Heart right ventricle (tissue), 16 donors: ENCODE measurements around the gene NXPH3. TPM values are rescaled to one million over a fixed set of nuclear protein-coding genes. Genes with fewer than 3 reads are reported as not detected.

ENCODE experiments used
- ATAC-seq, 8 donors: fragments of 200-7000 bp; cut with Tn5 transposase; one replicate each; pipeline ENCODE4 v1.9.1; 2020; ENCODE audit warnings: mild to moderate bottlenecking in 8 of 8, moderate library complexity in 8 of 8, moderate number of reproducible peaks in 1 of 8
- DNase-seq, 2 donors: peaks; one replicate each; pipeline ENCODE4 v3.0.0-alpha.2; 2020
- H3K27ac ChIP-seq, 10 donors: fragments of 200-600 bp; sonication (generic) in 2 of 10; one replicate each; pipeline versions ENCODE4 v1.5.0 to v1.8.0; 2020 to 2022; ENCODE audit warnings: mild to moderate bottlenecking in 3 of 10
- H3K27me3 ChIP-seq, 7 donors: fragments of 200-600 bp; one replicate each; pipeline ENCODE4 v1.8.0; 2021 to 2022; ENCODE audit warnings: mild to moderate bottlenecking in 2 of 7
- H3K36me3 ChIP-seq, 9 donors: fragments of 200-600 bp; sonication (generic) in 1 of 9; one replicate each; pipeline versions ENCODE4 v1.5.0 to v1.8.0; 2020 to 2022; ENCODE audit warnings: mild to moderate bottlenecking in 2 of 9
- H3K4me1 ChIP-seq, 9 donors: fragments of 200-600 bp; sonication (generic) in 1 of 9; one replicate each; pipeline versions ENCODE4 v1.5.0 to v1.8.0; 2020 to 2022; ENCODE audit warnings: mild to moderate bottlenecking in 4 of 9
- H3K4me3 ChIP-seq, 10 donors: fragments of 200-600 bp; sonication (generic) in 2 of 10; one replicate each; pipeline versions ENCODE4 v1.5.0 to v1.8.0; 2020 to 2022; ENCODE audit warnings: mild to moderate bottlenecking in 7 of 10, moderate library complexity in 2 of 10
- H3K9me3 ChIP-seq, 11 donors: fragments of 200-600 bp in 10 of 11; sonication (generic) in 2 of 11; one replicate each; pipeline versions ENCODE4 v1.5.0 to v1.8.0; 2013 to 2022; ENCODE audit warnings: mild to moderate bottlenecking in 2 of 11, control low read depth in 1 of 11, moderate library complexity in 1 of 11
- WGBS, 2 donors: extraction: QIAGEN DNeasy Blood & Tissue Kit; methylation state at CpG; one replicate each; pipeline ENCODE4 v1.1.7; 2013; ENCODE audit warnings: inconsistent platforms in 1 of 2; 5-methylcytosine and 5-hydroxymethylcytosine counted together
- intact Hi-C, 10 donors: fragments of 100-400 bp; cut with DNase I; formaldehyde crosslinking; loops; one replicate each; pipeline versions ENCODE4 v1.11.1 to v1.14.2; 2022
- polyA plus RNA-seq, 2 donors: library from polyadenylated mRNA; stranded (reverse); fragments of 200-250 nt; gene quantifications; one replicate each; pipeline ENCODE4 v1.2.3, GENCODE V29; 2013
- total RNA-seq, 10 donors: library from RNA; stranded (reverse); fragmentation: NEBNext Ultra II Directional in 3 of 10; extraction: Animal tissue kit (Norgen Biotek cat#: 25700) in 3 of 10; gene quantifications; one replicate each; pipeline versions ENCODE4 v1.2.1 to v1.2.4, GENCODE V29; 2021 to 2023
- TF ChIP-seq, protein P1 (sequence below), 9 donors: fragments of 200-600 bp; sonication (generic) in 2 of 9; IDR thresholded peaks; one replicate each; pipeline versions ENCODE4 v1.5.0 to v1.8.0; 2021 to 2022; ENCODE audit warnings: antibody characterized with exemption in 9 of 9, mild to moderate bottlenecking in 5 of 9, moderate library complexity in 1 of 9
- donor health status: Arrhythmogenic right ventricular cardiomyopathy.
- donor health status: ischemic (EF 13 %, LVEDD 7.1; RV severe dilation, severe dysfunction).
- donor health status: healthy with polysubstance abuse.
- donor health status: DM: no; HTN: yes; CAD: no.
- donor health status: DM: no; HTN: no; CAD: no.
- donor health status: ischemic (EF 25% LVEDD 6.9; RV normal size, moderate dysfunction).
- donor health status: ischemic (EF 25% LVEDD 5.7; RV mildly dilated, moderate dysfunction).
- donor health status: healthy.
- donor health status: DM: yes; HTN: yes; CAD: no.
- donor health status: Ischemic cardiomyopathy.
- donor health status: ischemic (EF 35%, LVEDD 5.7; RV mildly dilated, moderate dysfunction).
- donor health status: nonischemic (EF 11% LVEDD 7.7; RV severe dilation, severe dysfunction).
- donor health status: DM: yes; HTN: yes; CAD: no.
- donor health status: PGD.
- donor health status: ischemic (EF 29% LVEDD 5.4; RV normal size, mild dysfunction).
- donor health status: nonischemic (EF 23%, LVEDD 6.1; RV moderate dilation, normal function).

NXPH3 gene
- total and polyA plus RNA-seq, 12 donors: 2.2 to 5.9 (median 3.2) TPM

DNA sequence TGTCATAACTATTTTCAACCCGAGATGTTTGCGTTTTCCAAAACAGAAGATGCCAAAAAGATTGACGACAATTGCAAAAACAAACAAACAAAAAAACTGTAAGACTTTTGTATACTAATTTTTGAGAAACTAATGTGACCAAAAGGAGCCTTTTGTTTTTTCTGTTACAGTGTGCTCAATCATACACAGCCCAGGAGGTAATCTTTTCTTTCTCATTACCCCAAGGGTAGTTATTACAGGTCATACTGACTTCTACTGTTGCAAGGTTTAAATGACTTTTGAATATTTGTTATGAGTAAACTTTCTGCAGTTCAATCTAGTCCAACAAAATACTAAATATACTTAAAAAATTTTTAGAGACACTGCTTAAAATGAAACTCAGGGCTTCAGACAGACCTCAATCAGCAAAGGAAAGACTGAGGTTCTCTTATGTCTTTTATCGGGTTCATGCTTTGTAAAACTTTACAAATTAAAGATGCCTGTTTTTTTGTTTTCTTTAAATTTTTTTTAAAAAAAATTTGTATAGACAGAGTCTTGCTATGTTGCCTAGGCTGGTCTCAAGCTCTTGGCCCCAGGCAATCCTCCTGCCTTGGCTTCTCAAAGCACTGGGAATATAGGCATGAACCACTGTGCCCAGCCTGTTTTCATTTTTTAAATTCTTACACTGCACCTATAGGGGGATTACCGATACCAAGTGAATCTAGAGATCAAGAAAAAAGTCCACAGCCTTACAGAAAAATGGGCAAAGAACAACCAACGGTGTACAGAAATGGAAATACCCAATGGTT, 54.6 kb downstream of the NXPH3 start:
- WGBS, 2 donors: 66 to 70% methylated on average over 6 of the region's 6 CpGs
- Histone ChIP-seq H3K36me3 (peaks cover 0 to 9% (median 0%) of the 10 kb centered on the region in 9 donors), H3K27me3 (no peaks in the 10 kb centered on the region), H3K4me3 (no peak overlapping the region), H3K27ac (peak overlapping the region in 7 of 10 donors; percentile 20 to 65 (median 42)), H3K4me1 (peaks cover 14 to 96% (median 77%) of the 10 kb centered on the region in 9 donors), H3K9me3 (no peaks in the 10 kb centered on the region)
- ATAC-seq: no peak
- no peak for DNase-seq
- TF ChIP-seq, protein P1, sequence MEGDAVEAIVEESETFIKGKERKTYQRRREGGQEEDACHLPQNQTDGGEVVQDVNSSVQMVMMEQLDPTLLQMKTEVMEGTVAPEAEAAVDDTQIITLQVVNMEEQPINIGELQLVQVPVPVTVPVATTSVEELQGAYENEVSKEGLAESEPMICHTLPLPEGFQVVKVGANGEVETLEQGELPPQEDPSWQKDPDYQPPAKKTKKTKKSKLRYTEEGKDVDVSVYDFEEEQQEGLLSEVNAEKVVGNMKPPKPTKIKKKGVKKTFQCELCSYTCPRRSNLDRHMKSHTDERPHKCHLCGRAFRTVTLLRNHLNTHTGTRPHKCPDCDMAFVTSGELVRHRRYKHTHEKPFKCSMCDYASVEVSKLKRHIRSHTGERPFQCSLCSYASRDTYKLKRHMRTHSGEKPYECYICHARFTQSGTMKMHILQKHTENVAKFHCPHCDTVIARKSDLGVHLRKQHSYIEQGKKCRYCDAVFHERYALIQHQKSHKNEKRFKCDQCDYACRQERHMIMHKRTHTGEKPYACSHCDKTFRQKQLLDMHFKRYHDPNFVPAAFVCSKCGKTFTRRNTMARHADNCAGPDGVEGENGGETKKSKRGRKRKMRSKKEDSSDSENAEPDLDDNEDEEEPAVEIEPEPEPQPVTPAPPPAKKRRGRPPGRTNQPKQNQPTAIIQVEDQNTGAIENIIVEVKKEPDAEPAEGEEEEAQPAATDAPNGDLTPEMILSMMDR (IDR thresholded peaks at IDR 0.05): no peak
- intact Hi-C loops: loop anchor here in 1 of 10 donors (5.0 kb wide), 1 partner anchor 47 kb away; the partner anchor contains the start of gene SPOP

DNA sequence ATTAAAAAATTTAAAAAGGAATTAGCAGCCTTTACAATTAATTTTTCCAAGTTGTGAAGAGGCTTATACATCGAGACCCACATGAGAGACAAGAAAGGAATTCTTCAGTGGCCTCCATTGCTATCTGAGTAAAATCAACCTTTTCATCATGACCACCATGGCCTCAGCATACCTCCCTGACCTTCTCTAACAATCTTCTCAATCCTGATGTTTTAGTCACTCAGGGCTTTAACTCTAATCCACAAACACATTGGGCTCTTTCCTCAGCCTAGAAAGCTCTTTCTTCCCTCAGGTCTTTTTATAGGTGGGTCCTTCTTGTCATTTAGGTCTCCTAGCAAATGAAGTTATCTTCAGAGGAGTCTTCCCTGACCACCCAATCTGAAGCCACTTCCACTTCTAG, 55.8 kb downstream of the NXPH3 start:
- Histone ChIP-seq H3K4me1 (peaks cover 14 to 100% (median 89%) of the 10 kb centered on the region in 9 donors), H3K27ac (peak overlapping the region in 7 of 10 donors; percentile 60 to 89 (median 78)), H3K4me3 (no peak overlapping the region), H3K9me3 (no peaks in the 10 kb centered on the region), H3K27me3 (no peaks in the 10 kb centered on the region), H3K36me3 (no peaks in the 10 kb centered on the region)
- WGBS, 2 donors: 98 to 100% methylated on average over 1 of the region's 1 CpG
- ATAC-seq (no peak), DNase-seq (no peak)
- TF ChIP-seq, protein P1 (IDR thresholded peaks at IDR 0.05): no peak
- intact Hi-C loops: loop anchor here in 1 of 10 donors (5.0 kb wide), 1 partner anchor 46 kb away; the partner anchor contains the start of gene SPOP

Other genes with a start within 250 kb of the NXPH3 start
- 10 to 100 TPM; 16.0 to 23.8 (median 19.6) TPM for gene ZNF652, start 213.6 kb upstream of the NXPH3 start, total RNA-seq
- gene ZNF652, start 213.6 kb upstream of the NXPH3 start, polyA plus RNA-seq: 10 to 100 TPM in 1 of 2 donors, 1 to 10 TPM in 1; 5.2 to 35.6 TPM
- 100 to 1,000 TPM; 187 to 249 (median 215) TPM for gene PHB1, start 161.0 kb upstream of the NXPH3 start, total RNA-seq
- gene PHB1, start 161.0 kb upstream of the NXPH3 start, polyA plus RNA-seq: 100 to 1,000 TPM; 107 to 317 TPM
- gene NGFR, start 80.6 kb upstream of the NXPH3 start, total RNA-seq: 10 to 100 TPM in 4 of 10 donors, 1 to 10 TPM in 6; 1.8 to 22.9 (median 2.7) TPM
- 1 to 10 TPM; 6.4 to 7.2 TPM for gene NGFR, start 80.6 kb upstream of the NXPH3 start, polyA plus RNA-seq
- 10 to 100 TPM; 39.8 to 79.9 (median 67.7) TPM for gene SPOP, start 102.2 kb downstream of the NXPH3 start, total RNA-seq
- gene SPOP, start 102.2 kb downstream of the NXPH3 start, polyA plus RNA-seq: 10 to 100 TPM; 42.4 to 44.5 TPM
- 10 to 100 TPM; 60.5 to 92.4 (median 69.1) TPM for gene SLC35B1, start 132.1 kb downstream of the NXPH3 start, total RNA-seq
- gene SLC35B1, start 132.1 kb downstream of the NXPH3 start, polyA plus RNA-seq: 100 to 1,000 TPM in 1 of 2 donors, 10 to 100 TPM in 1; 68.8 to 146 TPM
- 10 to 100 TPM in 6 of 10 donors, 1 to 10 TPM in 4; 4.0 to 14.0 (median 10.5) TPM for gene FAM117A, start 188.3 kb downstream of the NXPH3 start, total RNA-seq
- 1 to 10 TPM; 6.1 to 7.6 TPM for gene FAM117A, start 188.3 kb downstream of the NXPH3 start, polyA plus RNA-seq
- gene KAT7, start 212.8 kb downstream of the NXPH3 start, total RNA-seq: 10 to 100 TPM; 48.9 to 81.3 (median 66.3) TPM
- gene KAT7, start 212.8 kb downstream of the NXPH3 start, polyA plus RNA-seq: 10 to 100 TPM in 1 of 2 donors, 1 to 10 TPM in 1; 5.9 to 16.7 TPM